WERI-Rb-1 (cell line): Measurements from ENCODE around the gene CNFN.

Experiments used
- DNase-seq: peaks from one replicate; pipeline ENCODE4 v3.0.0-alpha.2; 2020
- H3K27ac ChIP-seq: fragments of 250-450 bp; sonication (Bioruptor Pico); 2 replicates; pipeline ENCODE4 v1.5.1; 2020; ENCODE audit warnings: mild to moderate bottlenecking, moderate library complexity
- H3K27me3 ChIP-seq: fragments of 250-450 bp; sonication (Bioruptor Pico); 2 replicates; pipeline ENCODE4 v1.5.1; 2021; ENCODE audit warnings: mild to moderate bottlenecking, low read depth, moderate library complexity; ENCODE audit not compliant: insufficient read depth, severe bottlenecking
- H3K36me3 ChIP-seq: fragments of 250-450 bp; sonication (Bioruptor Pico); 2 replicates; pipeline ENCODE4 v1.5.1; 2020; ENCODE audit warnings: mild to moderate bottlenecking, moderate library complexity
- H3K4me3 ChIP-seq: 2 replicates; pipeline ENCODE4 v1.5.1; 2011; ENCODE audit warnings: low read depth, mild to moderate bottlenecking, control low read depth, low read length
- H3K9me3 ChIP-seq: fragments of 250-450 bp; sonication (Bioruptor Pico); 2 replicates; pipeline ENCODE4 v1.5.1; 2021; ENCODE audit warnings: mild to moderate bottlenecking, moderate library complexity; ENCODE audit not compliant: severe bottlenecking
- CTCF ChIP-seq: IDR thresholded peaks from 2 replicates; pipeline ENCODE4 v1.5.1; 2011; ENCODE audit warnings: low read depth, mild to moderate bottlenecking, control low read depth, inconsistent platforms, low read length

Gene CNFN

GRCh38 chr19:42376177-42376555, 13.9 kb downstream of the CNFN start:
- Histone ChIP-seq H3K27me3 (no peaks in the 10 kb centered on the region), H3K36me3 (peaks cover 8% of the 10 kb centered on the region; the same call in 1 of the 2 replicates), H3K9me3 (no peaks in the 10 kb centered on the region), H3K4me3 (no peak overlapping the region), H3K27ac (no peak overlapping the region)
- no peak for TF ChIP-seq CTCF
- DNase-seq = no peak

DNA sequence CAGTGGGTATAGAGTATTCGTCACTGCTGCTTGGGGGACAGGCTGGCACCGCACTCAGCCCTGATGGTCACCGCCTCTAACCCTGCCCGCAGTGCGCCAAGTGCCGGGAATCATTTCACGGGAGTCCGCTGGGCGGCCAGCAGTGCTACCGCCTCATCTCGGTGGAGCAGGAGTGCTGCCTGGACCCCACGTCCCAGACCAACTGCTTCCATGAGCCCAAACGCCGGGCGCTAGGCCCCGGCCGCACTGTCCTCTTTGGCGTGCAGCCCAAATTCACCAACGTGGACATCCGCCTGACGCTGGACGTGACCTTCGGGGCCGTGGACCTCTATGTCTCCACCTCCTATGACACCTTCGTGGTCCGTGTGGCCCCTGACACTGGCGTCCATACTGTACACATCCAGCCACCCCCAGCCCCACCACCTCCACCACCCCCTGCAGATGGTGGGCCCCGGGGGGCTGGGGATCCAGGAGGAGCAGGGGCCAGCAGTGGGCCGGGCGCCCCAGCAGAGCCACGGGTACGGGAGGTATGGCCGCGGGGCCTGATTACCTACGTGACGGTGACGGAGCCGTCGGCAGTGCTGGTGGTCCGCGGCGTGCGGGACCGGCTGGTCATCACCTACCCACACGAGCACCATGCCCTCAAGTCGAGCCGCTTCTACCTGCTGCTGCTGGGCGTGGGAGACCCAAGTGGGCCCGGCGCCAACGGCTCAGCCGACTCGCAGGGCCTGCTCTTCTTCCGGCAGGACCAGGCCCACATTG, 14.5 kb downstream of the CNFN start:
- H3K9me3 ChIP-seq = no peaks in the 10 kb centered on the region
- no peak for DNase-seq
- no peak overlapping the region for H3K27ac ChIP-seq
- peaks cover 9% of the 10 kb centered on the region; the same call in 1 of the 2 replicates for H3K36me3 ChIP-seq
- H3K27me3 ChIP-seq = no peaks in the 10 kb centered on the region
- no peak for TF ChIP-seq CTCF
- no peak overlapping the region for H3K4me3 ChIP-seq

- H3K27me3 ChIP-seq = no peaks in the 10 kb centered on the region
- H3K36me3 ChIP-seq = peaks cover 9% of the 10 kb centered on the region; the same call in 1 of the 2 replicates
- no peak for TF ChIP-seq CTCF
- H3K27ac ChIP-seq = no peak overlapping the region
- DNase-seq = no peak
- H3K9me3 ChIP-seq = no peaks in the 10 kb centered on the region
- no peak overlapping the region for H3K4me3 ChIP-seq
These were observed 15.2 kb downstream of the CNFN start for GRCh38 chr19:42374826-42375376.

DNA sequence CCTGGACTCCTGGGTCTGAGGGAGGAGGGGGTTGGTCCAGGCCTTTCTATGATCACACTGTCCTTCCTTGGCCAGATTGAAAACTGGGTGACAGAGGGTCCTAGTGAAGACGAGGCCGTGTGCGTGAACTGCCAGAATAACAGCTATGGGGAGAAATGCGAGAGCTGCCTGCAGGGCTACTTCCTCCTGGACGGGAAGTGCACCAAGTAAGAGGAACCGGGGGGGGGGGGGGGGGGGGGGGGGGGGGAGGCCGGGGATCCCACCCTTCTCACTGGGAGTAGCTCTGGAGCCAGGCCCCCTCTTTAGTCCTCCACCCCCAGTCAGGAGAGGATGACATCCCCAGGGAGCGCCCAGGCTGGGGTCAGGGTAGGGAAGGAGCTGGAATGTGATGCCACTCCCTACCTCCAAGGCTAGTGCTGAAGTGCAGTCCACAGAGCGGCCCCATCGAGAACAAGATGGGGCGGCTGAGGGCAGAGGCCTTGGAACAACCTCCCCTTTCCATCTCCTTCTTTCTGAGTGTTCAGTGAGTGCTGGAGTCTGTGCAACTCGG, 19.4 kb downstream of the CNFN start:
- H3K9me3 ChIP-seq = no peaks in the 10 kb centered on the region
- no peak for TF ChIP-seq CTCF
- H3K27ac ChIP-seq = no peak overlapping the region
- H3K27me3 ChIP-seq = no peaks in the 10 kb centered on the region
- no peak overlapping the region for H3K4me3 ChIP-seq
- peaks cover 9% of the 10 kb centered on the region; the same call in 1 of the 2 replicates for H3K36me3 ChIP-seq
- no peak for DNase-seq

DNA sequence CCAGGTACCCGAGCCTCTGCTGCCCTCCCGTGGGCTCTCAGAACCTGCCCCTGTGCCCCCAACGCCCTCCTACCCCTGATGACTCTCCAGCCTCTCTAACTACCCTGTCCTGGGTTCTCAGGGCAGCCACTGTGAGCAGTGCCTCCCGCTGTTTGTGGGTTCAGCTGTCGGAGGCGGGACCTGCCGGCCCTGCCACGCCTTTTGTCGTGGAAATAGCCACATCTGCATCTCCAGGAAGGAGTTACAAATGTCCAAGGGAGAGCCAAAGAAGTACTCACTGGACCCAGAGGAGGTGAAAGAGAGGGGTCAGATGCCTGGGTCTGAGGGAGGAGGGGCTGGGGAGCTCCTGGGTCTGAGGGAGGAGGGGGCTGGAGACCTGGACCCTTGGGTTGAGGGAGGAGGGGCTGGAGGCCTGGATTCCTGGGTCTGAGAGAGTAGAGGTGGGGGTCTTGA, 20.0 kb downstream of the CNFN start:
- Histone ChIP-seq H3K36me3 (peaks cover 9% of the 10 kb centered on the region; the same call in 1 of the 2 replicates), H3K4me3 (no peak overlapping the region), H3K27ac (no peak overlapping the region), H3K9me3 (no peaks in the 10 kb centered on the region), H3K27me3 (no peaks in the 10 kb centered on the region)
- no peak for DNase-seq
- no peak for TF ChIP-seq CTCF
